ENCODE data around the gene SARS1.

- TF ChIP-seq GATA2 (IDR thresholded peaks at IDR 0.05; ENCODE audit: low read depth, low read length), result no peak
- no peak for TF ChIP-seq GATA3 (IDR thresholded peaks at IDR 0.05; ENCODE audit: low read depth, low read length)
These were observed 66.0 kb downstream of the SARS1 start for GRCh38 chr1:109279615-109280278.

Measured in SH-SY5Y (cell line).